Esophagus muscularis mucosa (tissue), 4 donors: ENCODE measurements around the gene CDH4.

Experiments
- CTCF ChIP-seq, 3 experiments: fragments of 200-600 bp in 2 of 3; fragments of 450-650 bp in 1 of 3; sonication (generic) in 2 of 3; IDR thresholded peaks; one replicate each; pipeline ENCODE4 v1.5.1; 2017 to 2019; ENCODE audit warnings: antibody characterized with exemption in 3 of 3, mild to moderate bottlenecking in 2 of 3, moderate library complexity in 1 of 3
- EP300 ChIP-seq: sonication (generic); formaldehyde crosslinking; IDR thresholded peaks from one replicate; pipeline ENCODE4 v1.6.1; 2017; ENCODE audit warnings: antibody characterized with exemption
- POLR2A ChIP-seq: fragments of 450-650 bp; IDR thresholded peaks from one replicate; pipeline ENCODE4 v1.6.1; 2017; ENCODE audit warnings: antibody characterized with exemption, moderate library complexity, mild to moderate bottlenecking, low read depth
- POLR2AphosphoS5 ChIP-seq, 2 donors: sonication (generic); formaldehyde crosslinking; IDR thresholded peaks; one replicate each; pipeline ENCODE4 v1.6.1; 2017; ENCODE audit warnings: antibody characterized with exemption in 2 of 2

- TF ChIP-seq CTCF (IDR thresholded peaks at IDR 0.05), result no peak
- no peak for TF ChIP-seq POLR2AphosphoS5 (IDR thresholded peaks at IDR 0.05)
- TF ChIP-seq POLR2A, result no peak
- TF ChIP-seq EP300, result no peak
These were observed 54.9 kb downstream of the CDH4 start for GRCh38 chr20:61306937-61307475.
